Hepatocyte (in vitro differentiated cells): ENCODE results near the gene RGL3. TPM values are rescaled to one million over a fixed set of nuclear protein-coding genes. Genes with fewer than 3 reads are reported as not detected.

Source experiments
- DNase-seq: peaks from one replicate; pipeline ENCODE4 v3.0.0-alpha.2; 2016; ENCODE audit warnings: low spot score
- H2AFZ ChIP-seq: fragments of 200-600 bp; sonication (generic); 2 replicates; pipeline ENCODE4 v1.6.0; 2016; ENCODE audit warnings: antibody characterized with exemption, mild to moderate bottlenecking
- H3K27ac ChIP-seq: fragments of 200-600 bp; sonication (generic); 2 replicates; pipeline ENCODE4 v1.5.1; 2016; ENCODE audit warnings: mild to moderate bottlenecking
- H3K27me3 ChIP-seq: fragments of 200-600 bp; sonication (generic); 2 replicates; pipeline ENCODE4 v1.6.1; 2016
- H3K36me3 ChIP-seq: fragments of 200-600 bp; sonication (generic); replicated peaks from 2 replicates; pipeline ENCODE4 v1.5.1; 2016; ENCODE audit warnings: low read depth; ENCODE audit not compliant: insufficient read depth
- H3K4me1 ChIP-seq: fragments of 200-600 bp; sonication (generic); 2 replicates; pipeline ENCODE4 v1.5.1; 2016; ENCODE audit warnings: mild to moderate bottlenecking, moderate library complexity; ENCODE audit not compliant: insufficient read depth
- H3K4me2 ChIP-seq: fragments of 200-600 bp; sonication (generic); 2 replicates; pipeline ENCODE4 v1.6.0; 2016
- H3K4me3 ChIP-seq: fragments of 200-600 bp; sonication (generic); 2 replicates; pipeline ENCODE4 v1.5.1; 2016; ENCODE audit warnings: mild to moderate bottlenecking
- H3K79me2 ChIP-seq: fragments of 200-600 bp; sonication (generic); 2 replicates; pipeline ENCODE4 v1.6.0; 2017; ENCODE audit warnings: mild to moderate bottlenecking
- H3K9me2 ChIP-seq: fragments of 200-600 bp; sonication (generic); replicated peaks from 2 replicates; pipeline ENCODE4 v1.6.0; 2017; ENCODE audit warnings: mild to moderate bottlenecking; ENCODE audit not compliant: insufficient read depth
- H3K9me3 ChIP-seq: fragments of 200-600 bp; sonication (generic); 2 replicates; pipeline ENCODE4 v1.5.1; 2016; ENCODE audit warnings: low read depth, mild to moderate bottlenecking
- H4K20me1 ChIP-seq: fragments of 200-600 bp; sonication (generic); 2 replicates; pipeline ENCODE4 v1.6.0; 2016; ENCODE audit warnings: mild to moderate bottlenecking; ENCODE audit not compliant: insufficient read depth, poor library complexity, severe bottlenecking
- CTCF ChIP-seq: fragments of 200-600 bp; sonication (generic); IDR thresholded peaks from 2 replicates; pipeline ENCODE4 v1.5.1; 2016; ENCODE audit warnings: antibody characterized with exemption, mild to moderate bottlenecking; ENCODE audit not compliant: poor library complexity
- EZH2 ChIP-seq: fragments of 200-600 bp; sonication (generic); IDR thresholded peaks from 2 replicates; pipeline ENCODE4 v1.6.1; 2016; ENCODE audit warnings: antibody characterized with exemption, mild to moderate bottlenecking, borderline replicate concordance
- EZH2phosphoT487 ChIP-seq: fragments of 200-600 bp; sonication (generic); IDR thresholded peaks from one replicate; pipeline ENCODE4 v1.6.1; 2018; ENCODE audit warnings: antibody characterized with exemption, mild to moderate bottlenecking, low read depth, moderate library complexity; ENCODE audit not compliant: unreplicated experiment, severe bottlenecking
- WGBS: methylation state at CpG from one replicate; pipeline ENCODE4 v1.1.6; 2016; ENCODE audit warnings: low lambda C conversion rate; ENCODE audit errors: missing lambda C conversion rate; 5-methylcytosine and 5-hydroxymethylcytosine counted together
- polyA plus RNA-seq: library from polyadenylated mRNA; unstranded; fragments of >200 nt; fragmentation: Nextera tagmentation; extraction: Ambion mirVana; gene quantifications from 2 replicates; pipeline ENCODE4 v1.2.1, GENCODE V29; 2016
- total RNA-seq: library from RNA; depleted of rRNA; stranded (reverse); fragments of >200 nt; gene quantifications from 2 replicates; pipeline ENCODE4 v1.2.3, GENCODE V29; 2014

Gene RGL3
- total and polyA plus RNA-seq, 2 experiments from 2014 or later, result 20.6 to 55.6 TPM

- H2AFZ ChIP-seq, result no peak overlapping the region
- H3K9me3 ChIP-seq, result no peaks in the 10 kb centered on the region
- 68% methylated on average over 33 of the region's 35 CpGs for WGBS
- no peaks in the 10 kb centered on the region for H3K27me3 ChIP-seq
- no peaks in the 10 kb centered on the region for H4K20me1 ChIP-seq
- no peak overlapping the region for H3K4me3 ChIP-seq
- H3K79me2 ChIP-seq, result no peaks in the 10 kb centered on the region
- H3K36me3 ChIP-seq, result no peaks in the 10 kb centered on the region
- no peak for DNase-seq
- H3K4me2 ChIP-seq, result peak overlapping the region; percentile 67
- no peaks in the 10 kb centered on the region for H3K9me2 ChIP-seq
- TF ChIP-seq CTCF (no peak), EZH2phosphoT487 (no peak), EZH2 (no peak)
- H3K4me1 ChIP-seq, result no peaks in the 10 kb centered on the region
- H3K27ac ChIP-seq, result no peak overlapping the region
Observed at GRCh38 chr19:11361771-11362731, 57.1 kb downstream of the RGL3 start.

- WGBS, result 20% methylated on average over 40 of the region's 43 CpGs
- Histone ChIP-seq H3K4me1 (no peaks in the 10 kb centered on the region), H3K9me2 (no peaks in the 10 kb centered on the region), H3K4me3 (no peak overlapping the region), H3K4me2 (peak overlapping the region; percentile 67), H3K27me3 (no peaks in the 10 kb centered on the region), H3K27ac (no peak overlapping the region), H3K79me2 (no peaks in the 10 kb centered on the region), H3K9me3 (no peaks in the 10 kb centered on the region), H3K36me3 (no peaks in the 10 kb centered on the region), H4K20me1 (no peaks in the 10 kb centered on the region), H2AFZ (no peak overlapping the region)
- no peak for TF ChIP-seq CTCF
- no peak for TF ChIP-seq EZH2phosphoT487
- TF ChIP-seq EZH2, result no peak
- peak; percentile 88 for DNase-seq
Observed at GRCh38 chr19:11361037-11361770, 57.9 kb downstream of the RGL3 start.

GRCh38 chr19:11359421-11359820, 59.7 kb downstream of the RGL3 start:
- Histone ChIP-seq H3K4me1 (no peaks in the 10 kb centered on the region), H3K9me3 (no peaks in the 10 kb centered on the region), H3K4me2 (no peak overlapping the region), H4K20me1 (no peaks in the 10 kb centered on the region), H2AFZ (no peak overlapping the region), H3K36me3 (no peaks in the 10 kb centered on the region), H3K79me2 (peaks cover 6% of the 10 kb centered on the region), H3K27me3 (no peaks in the 10 kb centered on the region), H3K4me3 (no peak overlapping the region), H3K27ac (no peak overlapping the region), H3K9me2 (no peaks in the 10 kb centered on the region)
- DNase-seq, result no peak
- no peak for TF ChIP-seq EZH2
- 94% methylated on average over 11 of the region's 11 CpGs for WGBS
